Immature natural killer cell (primary cell): ENCODE measurements around the gene UAP1L1. TPM values are rescaled to one million over a fixed set of nuclear protein-coding genes. Genes with fewer than 3 reads are reported as not detected.

Experiments
- DNase-seq, 3 donors: peaks; one replicate each; pipeline ENCODE4 v3.0.0; 2022; ENCODE audit warnings: mixed read lengths in 1 of 3
- H3K27ac Mint-ChIP-seq, 6 donors: one replicate each; pipeline ENCODE4 v1.8.0; 2020; ENCODE audit warnings: mixed read lengths in 6 of 6, mild to moderate bottlenecking in 5 of 6, inconsistent platforms in 4 of 6, moderate library complexity in 3 of 6
- H3K27me3 Mint-ChIP-seq, 3 donors: one replicate each; pipeline ENCODE4 v1.8.0; 2020 to 2021; ENCODE audit warnings: low read depth in 3 of 3, mild to moderate bottlenecking in 3 of 3, mixed read lengths in 3 of 3, moderate library complexity in 3 of 3, inconsistent platforms in 1 of 3
- H3K36me3 Mint-ChIP-seq, 3 donors: one replicate each; pipeline ENCODE4 v1.8.0; 2020; ENCODE audit warnings: mixed read lengths in 3 of 3, inconsistent platforms in 2 of 3, mild to moderate bottlenecking in 2 of 3
- H3K4me1 Mint-ChIP-seq, 2 donors: one replicate each; pipeline ENCODE4 v1.8.0; 2020; ENCODE audit warnings: inconsistent platforms in 2 of 2, mild to moderate bottlenecking in 2 of 2, mixed read lengths in 2 of 2, moderate library complexity in 1 of 2
- H3K4me3 Mint-ChIP-seq, 5 donors: one replicate each; pipeline ENCODE4 v1.8.0; 2020; ENCODE audit warnings: mild to moderate bottlenecking in 5 of 5, mixed read lengths in 5 of 5, inconsistent platforms in 3 of 5, moderate library complexity in 3 of 5
- H3K9me3 Mint-ChIP-seq, 6 donors: one replicate each; pipeline ENCODE4 v1.8.0; 2020; ENCODE audit warnings: mild to moderate bottlenecking in 6 of 6, mixed read lengths in 6 of 6, inconsistent platforms in 4 of 6, moderate library complexity in 3 of 6
- polyA plus RNA-seq, 3 donors: library from polyadenylated mRNA; unstranded; fragments of 300-500 nt; fragmentation: Illumina TruSeq; gene quantifications; one replicate each; pipeline ENCODE4 v1.2.3, GENCODE V29; 2021

UAP1L1 gene
- polyA plus RNA-seq, 3 donors from 2014 or later = 1.3 to 1.4 (median 1.4) TPM

GRCh38 chr9:137068539-137069507 lies 8.5 kb upstream of the UAP1L1 start:
- peaks cover 12 to 15% of the 10 kb centered on the region in 2 donors for H3K4me1 Mint-ChIP-seq
- H3K27ac Mint-ChIP-seq = no peak overlapping the region
- peak overlapping the region in 3 of 5 donors; percentile 12 to 50 (median 18) for H3K4me3 Mint-ChIP-seq

GRCh38 chr9:137069508-137070091 lies 7.7 kb upstream of the UAP1L1 start:
- Mint-ChIP-seq H3K4me1 (peaks cover 12 to 15% of the 10 kb centered on the region in 2 donors), H3K36me3 (no peaks in the 10 kb centered on the region), H3K27me3 (peaks cover 5 to 12% (median 5%) of the 10 kb centered on the region in 3 donors), H3K9me3 (no peaks in the 10 kb centered on the region), H3K4me3 (peak overlapping the region in 3 of 5 donors; percentile 10 to 50 (median 12)), H3K27ac (no peak overlapping the region)
- DNase-seq = no peak

More at GRCh38 chr9:137068539-137069507, 8.5 kb upstream of the UAP1L1 start:
- H3K36me3 Mint-ChIP-seq = no peaks in the 10 kb centered on the region
- no peaks in the 10 kb centered on the region for H3K9me3 Mint-ChIP-seq
- DNase-seq = no peak
- peaks cover 5 to 12% (median 8%) of the 10 kb centered on the region in 3 donors for H3K27me3 Mint-ChIP-seq

- no peaks in the 10 kb centered on the region for H3K36me3 Mint-ChIP-seq
- H3K27ac Mint-ChIP-seq = peak within 1 kb of the TSS in 5 of 6 donors; percentile 53 to 71 (median 55)
- DNase-seq = peak; percentile 87 to 90 (median 87)
- no peaks in the 10 kb centered on the region for H3K9me3 Mint-ChIP-seq
- peaks cover 5 to 12% (median 5%) of the 10 kb centered on the region in 3 donors for H3K27me3 Mint-ChIP-seq
- peaks cover 12 to 15% of the 10 kb centered on the region in 2 donors for H3K4me1 Mint-ChIP-seq
- H3K4me3 Mint-ChIP-seq = peak within 1 kb of the TSS; percentile 73 to 81 (median 76)
These were observed 7.0 kb upstream of the UAP1L1 start, which contains the start of gene SAPCD2 for GRCh38 chr9:137070201-137070905. Gene SAPCD2 (minus strand): TSS chr9:137070557. CDS start chr9:137070460, 97 bp downstream.

GRCh38 chr9:137070906-137071275 lies 6.4 kb upstream of the UAP1L1 start:
- Mint-ChIP-seq H3K4me3 (peak overlapping the region; percentile 73 to 81 (median 76)), H3K4me1 (peaks cover 12 to 15% of the 10 kb centered on the region in 2 donors), H3K27ac (peak overlapping the region in 5 of 6 donors; percentile 53 to 71 (median 55)), H3K36me3 (no peaks in the 10 kb centered on the region), H3K9me3 (no peaks in the 10 kb centered on the region), H3K27me3 (peaks cover 5 to 12% (median 5%) of the 10 kb centered on the region in 3 donors)
- DNase-seq = no peak

- no peak for DNase-seq
- no peaks in the 10 kb centered on the region for H3K36me3 Mint-ChIP-seq
- H3K4me3 Mint-ChIP-seq = peak overlapping the region; percentile 73 to 81 (median 76)
- H3K4me1 Mint-ChIP-seq = peaks cover 12 to 15% of the 10 kb centered on the region in 2 donors
- peak overlapping the region in 5 of 6 donors; percentile 53 to 65 (median 53) for H3K27ac Mint-ChIP-seq
- H3K9me3 Mint-ChIP-seq = no peaks in the 10 kb centered on the region
- peaks cover 5 to 12% (median 5%) of the 10 kb centered on the region in 3 donors for H3K27me3 Mint-ChIP-seq
These were observed 6.0 kb upstream of the UAP1L1 start for GRCh38 chr9:137071282-137071681.

- H3K27me3 Mint-ChIP-seq = peaks cover 5 to 10% (median 5%) of the 10 kb centered on the region in 3 donors
- no peaks in the 10 kb centered on the region for H3K9me3 Mint-ChIP-seq
- peaks cover 8 to 11% of the 10 kb centered on the region in 2 donors for H3K4me1 Mint-ChIP-seq
- no peak for DNase-seq
- no peak overlapping the region for H3K4me3 Mint-ChIP-seq
- H3K27ac Mint-ChIP-seq = peak overlapping the region in 1 of 6 donors; percentile 56
- H3K36me3 Mint-ChIP-seq = no peaks in the 10 kb centered on the region
These were observed 3.3 kb upstream of the UAP1L1 start for GRCh38 chr9:137073992-137074399.

GRCh38 chr9:137074657-137075274 lies 2.6 kb upstream of the UAP1L1 start:
- H3K4me3 Mint-ChIP-seq = peak overlapping the region in 1 of 5 donors; percentile 46

GRCh38 chr9:137075275-137075775 lies 2.0 kb upstream of the UAP1L1 start:
- Mint-ChIP-seq H3K27me3 (peaks cover 5 to 9% (median 5%) of the 10 kb centered on the region in 3 donors), H3K36me3 (no peaks in the 10 kb centered on the region), H3K9me3 (no peaks in the 10 kb centered on the region), H3K4me1 (peaks cover 11% of the 10 kb centered on the region in 2 donors), H3K4me3 (peak overlapping the region in 2 of 5 donors; percentile 10 to 40), H3K27ac (peak overlapping the region in 1 of 6 donors; percentile 57)
- no peak for DNase-seq

More at GRCh38 chr9:137074657-137075274, 2.6 kb upstream of the UAP1L1 start:
- Mint-ChIP-seq H3K9me3 (no peaks in the 10 kb centered on the region), H3K4me1 (peaks cover 9 to 11% of the 10 kb centered on the region in 2 donors), H3K36me3 (no peaks in the 10 kb centered on the region), H3K27ac (peak overlapping the region in 3 of 6 donors; percentile 57 to 69 (median 58)), H3K27me3 (peaks cover 5 to 10% (median 5%) of the 10 kb centered on the region in 3 donors)
- no peak for DNase-seq

GRCh38 chr9:137076636-137077009 lies 694 bp upstream of the UAP1L1 start:
- Mint-ChIP-seq H3K27ac (peak overlapping the region in 2 of 6 donors; percentile 67 to 71), H3K36me3 (no peaks in the 10 kb centered on the region), H3K27me3 (peaks cover 0 to 2% (median 0%) of the 10 kb centered on the region in 3 donors), H3K9me3 (no peaks in the 10 kb centered on the region), H3K4me3 (peak overlapping the region; percentile 55 to 75 (median 66)), H3K4me1 (peaks cover 0 to 4% of the 10 kb centered on the region in 2 donors)
- DNase-seq = no peak

- Mint-ChIP-seq H3K36me3 (no peaks in the 10 kb centered on the region), H3K4me1 (peaks cover 0 to 4% of the 10 kb centered on the region in 2 donors), H3K27ac (peak overlapping the region in 1 of 6 donors; percentile 36), H3K9me3 (no peaks in the 10 kb centered on the region), H3K27me3 (peaks cover 0 to 2% (median 0%) of the 10 kb centered on the region in 3 donors), H3K4me3 (peak overlapping the region; percentile 69 to 78 (median 73))
- DNase-seq = peak; percentile 34 to 43 (median 42)
These were observed 709 bp downstream of the UAP1L1 start for GRCh38 chr9:137077758-137078693.

GRCh38 chr9:137078701-137079400 lies 1.5 kb downstream of the UAP1L1 start:
- Mint-ChIP-seq H3K4me3 (peak overlapping the region in 4 of 5 donors; percentile 30 to 56 (median 48)), H3K36me3 (no peaks in the 10 kb centered on the region), H3K27me3 (no peaks in the 10 kb centered on the region), H3K9me3 (no peaks in the 10 kb centered on the region), H3K4me1 (peaks cover 0 to 3% of the 10 kb centered on the region in 2 donors), H3K27ac (no peak overlapping the region)
- no peak for DNase-seq
